Memory B cell (primary cell): ENCODE data around the gene NDUFC1.
"Not testable (repeated sequence)": the region's sequence is repeated elsewhere in the genome, so short reads cannot be mapped to it uniquely, and the experiment has no call there.

ENCODE experiments used
- ATAC-seq: fragments of 150-1000 bp; cut with Tn5 transposase; 2 replicates; pipeline ENCODE4 v1.10.0; 2021; ENCODE audit warnings: low read depth, mild to moderate bottlenecking, moderate library complexity
- DNase-seq, 2 donors: peaks; one replicate each; pipeline ENCODE4 v3.0.0; 2022; ENCODE audit warnings: low spot score in 2 of 2
- H3K27ac Mint-ChIP-seq: one replicate; pipeline ENCODE4 v1.8.0; 2022; ENCODE audit warnings: mild to moderate bottlenecking, moderate library complexity, mixed read lengths
- H3K27me3 Mint-ChIP-seq: one replicate; pipeline ENCODE4 v1.8.0; 2022; ENCODE audit warnings: mixed read lengths
- H3K36me3 Mint-ChIP-seq: one replicate; pipeline ENCODE4 v1.8.0; 2022; ENCODE audit warnings: mild to moderate bottlenecking, mixed read lengths
- H3K4me1 Mint-ChIP-seq: one replicate; pipeline ENCODE4 v1.8.0; 2022; ENCODE audit warnings: mixed read lengths
- H3K4me3 Mint-ChIP-seq: one replicate; pipeline ENCODE4 v1.8.0; 2022; ENCODE audit warnings: mild to moderate bottlenecking, moderate library complexity, mixed read lengths
- H3K9me3 Mint-ChIP-seq: one replicate; pipeline ENCODE4 v1.8.0; 2022; ENCODE audit warnings: mixed read lengths

Gene NDUFC1

GRCh38 chr4:139301821-139302611, at the start of gene NDUFC1:
Gene NDUFC1 (minus strand): TSS chr4:139302477. CDS start chr4:139295798, 6,679 bp downstream.
- Mint-ChIP-seq H3K4me3 (peak within 1 kb of the TSS; percentile 98), H3K36me3 (peaks cover 11% of the 10 kb centered on the region), H3K9me3 (peaks cover 2% of the 10 kb centered on the region), H3K27ac (peak within 1 kb of the TSS; percentile 99), H3K4me1 (peaks cover 25% of the 10 kb centered on the region), H3K27me3 (no peaks in the 10 kb centered on the region)
- DNase-seq, result peak; percentile 66 to 73
- peak; percentile 57 for ATAC-seq

DNA sequence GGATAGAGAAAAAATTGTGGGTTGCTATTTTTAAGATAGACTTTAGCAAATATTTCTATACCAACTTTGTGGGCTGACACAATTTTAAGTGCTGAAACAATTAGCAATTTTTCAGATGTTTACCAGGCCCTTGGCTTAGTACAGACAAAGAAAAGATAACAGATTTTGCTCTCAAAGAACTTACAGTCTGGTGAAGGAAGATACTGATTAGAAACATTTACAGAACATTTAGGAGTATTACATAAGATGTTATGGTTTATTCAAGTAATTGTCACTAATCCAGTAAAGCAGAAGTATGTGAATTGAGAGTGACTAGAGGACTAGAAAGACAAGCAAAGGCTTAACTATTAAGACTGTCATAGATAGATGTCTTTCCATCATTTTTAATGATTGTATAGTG, 35.3 kb upstream of the NDUFC1 start:
- peaks cover 10% of the 10 kb centered on the region for H3K4me1 Mint-ChIP-seq
- H3K27ac Mint-ChIP-seq, result peak overlapping the region; percentile 7
- no peak overlapping the region for H3K4me3 Mint-ChIP-seq
- ATAC-seq (no peak), DNase-seq (no peak)
- H3K27me3 Mint-ChIP-seq, result no peaks in the 10 kb centered on the region
- H3K9me3 Mint-ChIP-seq, result no peaks in the 10 kb centered on the region
- H3K36me3 Mint-ChIP-seq, result peaks cover 29% of the 10 kb centered on the region

- peaks cover 3% of the 10 kb centered on the region for H3K9me3 Mint-ChIP-seq
- no peak overlapping the region for H3K4me3 Mint-ChIP-seq
- peaks cover 36% of the 10 kb centered on the region for H3K36me3 Mint-ChIP-seq
- H3K27me3 Mint-ChIP-seq, result no peaks in the 10 kb centered on the region
- H3K4me1 Mint-ChIP-seq, result peaks cover 23% of the 10 kb centered on the region
- DNase-seq (no peak), ATAC-seq (no peak)
- no peak overlapping the region for H3K27ac Mint-ChIP-seq
Measured at GRCh38 chr4:139333046-139333445, 30.8 kb upstream of the NDUFC1 start.

- no peak for ATAC-seq
- Mint-ChIP-seq H3K27ac (no peak overlapping the region), H3K4me3 (no peak overlapping the region), H3K27me3 (no peaks in the 10 kb centered on the region), H3K4me1 (peaks cover 18% of the 10 kb centered on the region), H3K36me3 (peaks cover 28% of the 10 kb centered on the region), H3K9me3 (peaks cover 3% of the 10 kb centered on the region)
- no peak for DNase-seq
Measured at GRCh38 chr4:139331185-139331584, 28.9 kb upstream of the NDUFC1 start.

- Mint-ChIP-seq H3K4me1 (peaks cover 18% of the 10 kb centered on the region), H3K27ac (peak overlapping the region; percentile 71), H3K27me3 (no peaks in the 10 kb centered on the region), H3K36me3 (peaks cover 26% of the 10 kb centered on the region), H3K4me3 (no peak overlapping the region), H3K9me3 (peaks cover 3% of the 10 kb centered on the region)
- ATAC-seq (no peak), DNase-seq (no peak)
Measured at GRCh38 chr4:139330283-139330682, 28.0 kb upstream of the NDUFC1 start.

DNA sequence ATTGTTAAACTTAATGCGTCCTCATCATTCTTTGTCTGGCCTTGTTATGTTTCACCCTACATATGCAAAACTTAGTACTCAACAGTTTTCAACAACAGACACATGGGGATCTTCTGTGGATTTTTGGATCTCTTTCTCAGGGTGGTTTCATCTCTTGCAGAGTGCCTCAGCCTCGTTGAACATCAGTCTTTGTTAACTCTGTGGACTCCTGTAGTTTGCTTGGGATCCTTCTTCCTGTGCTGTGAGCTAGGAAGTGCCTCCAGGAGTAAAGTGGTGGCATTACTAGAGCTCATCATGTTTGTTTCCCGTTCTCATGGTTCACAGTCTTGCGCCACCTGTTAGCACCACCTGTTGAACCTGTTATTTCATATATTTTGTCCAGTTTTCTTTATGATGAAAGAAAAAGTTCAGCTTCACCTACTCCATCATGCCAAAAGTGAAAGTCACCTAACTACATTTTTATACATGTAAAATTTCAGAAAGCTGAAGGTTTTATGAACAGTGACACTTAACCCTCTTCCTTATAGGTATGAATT, 27.5 kb upstream of the NDUFC1 start:
- Mint-ChIP-seq H3K27me3 (no peaks in the 10 kb centered on the region), H3K4me3 (no peak overlapping the region), H3K27ac (peak overlapping the region; percentile 71), H3K36me3 (peaks cover 26% of the 10 kb centered on the region), H3K4me1 (peaks cover 18% of the 10 kb centered on the region), H3K9me3 (peaks cover 3% of the 10 kb centered on the region)
- no peak for ATAC-seq
- no peak for DNase-seq

GRCh38 chr4:139324620-139325019, 22.3 kb upstream of the NDUFC1 start:
- peaks cover 29% of the 10 kb centered on the region for H3K4me1 Mint-ChIP-seq
- H3K27me3 Mint-ChIP-seq, result no peaks in the 10 kb centered on the region
- H3K27ac Mint-ChIP-seq, result no peak overlapping the region
- ATAC-seq (no peak), DNase-seq (no peak)
- peaks cover 3% of the 10 kb centered on the region for H3K9me3 Mint-ChIP-seq
- H3K4me3 Mint-ChIP-seq, result no peak overlapping the region
- peaks cover 24% of the 10 kb centered on the region for H3K36me3 Mint-ChIP-seq

GRCh38 chr4:139322541-139322940, 20.3 kb upstream of the NDUFC1 start:
- not testable (repeated sequence) for ATAC-seq
- H3K27ac Mint-ChIP-seq, result peak overlapping the region; percentile 14
- H3K4me1 Mint-ChIP-seq, result peaks cover 27% of the 10 kb centered on the region

GRCh38 chr4:139322070-139322469, 19.8 kb upstream of the NDUFC1 start:
- not testable (repeated sequence) for H3K9me3 Mint-ChIP-seq, DNase-seq, H3K27me3 Mint-ChIP-seq, ATAC-seq, H3K4me3 Mint-ChIP-seq
- H3K36me3 Mint-ChIP-seq, result peaks cover 13% of the 10 kb centered on the region
- peaks cover 31% of the 10 kb centered on the region for H3K4me1 Mint-ChIP-seq
- peak overlapping the region; percentile 14 for H3K27ac Mint-ChIP-seq

More at GRCh38 chr4:139322541-139322940, 20.3 kb upstream of the NDUFC1 start:
- H3K36me3 Mint-ChIP-seq, result peaks cover 14% of the 10 kb centered on the region
- not testable (repeated sequence) for H3K4me3 Mint-ChIP-seq, H3K9me3 Mint-ChIP-seq, DNase-seq, H3K27me3 Mint-ChIP-seq

DNA sequence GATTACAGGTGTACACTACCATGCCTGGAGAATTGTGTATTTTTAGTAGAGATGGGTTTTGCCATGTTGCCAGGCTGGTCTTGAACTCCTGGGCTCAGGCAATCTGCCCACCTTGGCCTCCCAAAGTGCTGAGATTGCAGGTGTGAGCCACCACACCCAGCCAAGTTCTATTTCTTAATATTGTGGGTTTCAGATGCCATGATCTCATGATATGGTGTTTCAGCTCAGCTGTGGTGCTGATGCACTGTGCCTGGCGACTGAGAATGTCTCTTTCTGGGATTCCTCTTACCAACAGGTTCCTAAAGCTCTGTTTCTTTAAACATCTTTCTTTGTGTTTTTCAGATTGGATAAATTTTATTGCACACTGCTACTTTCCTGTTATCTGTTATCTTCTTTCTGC, 17.3 kb upstream of the NDUFC1 start:
- no peaks in the 10 kb centered on the region for H3K9me3 Mint-ChIP-seq
- no peak for DNase-seq
- H3K27me3 Mint-ChIP-seq, result no peaks in the 10 kb centered on the region
- peaks cover 13% of the 10 kb centered on the region for H3K36me3 Mint-ChIP-seq
- no peak for ATAC-seq
- peak overlapping the region; percentile 59 for H3K27ac Mint-ChIP-seq
- H3K4me1 Mint-ChIP-seq, result peaks cover 46% of the 10 kb centered on the region
- H3K4me3 Mint-ChIP-seq, result no peak overlapping the region

GRCh38 chr4:139317635-139318034, 15.4 kb upstream of the NDUFC1 start:
- no peak for ATAC-seq
- H3K36me3 Mint-ChIP-seq, result peaks cover 13% of the 10 kb centered on the region
- H3K27ac Mint-ChIP-seq, result no peak overlapping the region
- DNase-seq, result no peak
- peaks cover 49% of the 10 kb centered on the region for H3K4me1 Mint-ChIP-seq
- H3K9me3 Mint-ChIP-seq, result no peaks in the 10 kb centered on the region
- no peak overlapping the region for H3K4me3 Mint-ChIP-seq
- H3K27me3 Mint-ChIP-seq, result no peaks in the 10 kb centered on the region

GRCh38 chr4:139316733-139317132, 14.5 kb upstream of the NDUFC1 start:
- peaks cover 48% of the 10 kb centered on the region for H3K4me1 Mint-ChIP-seq
- DNase-seq (no peak), ATAC-seq (no peak)
- H3K36me3 Mint-ChIP-seq, result peaks cover 9% of the 10 kb centered on the region
- H3K9me3 Mint-ChIP-seq, result no peaks in the 10 kb centered on the region
- peak overlapping the region; percentile 76 for H3K27ac Mint-ChIP-seq
- H3K27me3 Mint-ChIP-seq, result no peaks in the 10 kb centered on the region
- H3K4me3 Mint-ChIP-seq, result peak overlapping the region; percentile 21

- Mint-ChIP-seq H3K4me3 (peak overlapping the region; percentile 79), H3K36me3 (peaks cover 5% of the 10 kb centered on the region), H3K9me3 (no peaks in the 10 kb centered on the region), H3K27me3 (no peaks in the 10 kb centered on the region), H3K4me1 (peaks cover 56% of the 10 kb centered on the region), H3K27ac (peak overlapping the region; percentile 76)
- DNase-seq (peak; percentile 27 to 35), ATAC-seq (peak; percentile 82)
Measured at GRCh38 chr4:139315221-139315675, 13.0 kb upstream of the NDUFC1 start.

GRCh38 chr4:139314047-139314800, 11.9 kb upstream of the NDUFC1 start:
- Mint-ChIP-seq H3K4me1 (peaks cover 51% of the 10 kb centered on the region), H3K27me3 (no peaks in the 10 kb centered on the region), H3K27ac (peak overlapping the region; percentile 76), H3K9me3 (no peaks in the 10 kb centered on the region), H3K4me3 (peak overlapping the region; percentile 79), H3K36me3 (peaks cover 2% of the 10 kb centered on the region)
- ATAC-seq, result peak; percentile 23
- DNase-seq, result no peak
